Ascending aorta (tissue), 2 donors: ENCODE measurements around the gene CALR. TPM values are rescaled to one million over a fixed set of nuclear protein-coding genes. Genes with fewer than 3 reads are reported as not detected.

Source experiments
- DNase-seq, 2 donors: peaks; one replicate each; pipeline ENCODE4 v3.0.0-alpha.2; 2019; ENCODE audit warnings: low spot score in 2 of 2
- H3K27ac ChIP-seq, 2 donors: fragments of 200-600 bp; sonication (generic); one replicate each; pipeline ENCODE4 v1.5.1; 2016 to 2017; ENCODE audit warnings: mild to moderate bottlenecking in 1 of 2
- H3K27me3 ChIP-seq: fragments of 200-600 bp; sonication (generic); one replicate; pipeline ENCODE4 v1.5.1; 2017
- H3K36me3 ChIP-seq, 2 donors: fragments of 200-600 bp; sonication (generic); one replicate each; pipeline ENCODE4 v1.5.1; 2016
- H3K4me1 ChIP-seq, 2 donors: fragments of 200-600 bp; sonication (generic); one replicate each; pipeline ENCODE4 v1.5.1; 2016 to 2017; ENCODE audit warnings: mild to moderate bottlenecking in 1 of 2
- H3K4me3 ChIP-seq, 2 donors: fragments of 200-600 bp; sonication (generic); one replicate each; pipeline ENCODE4 v1.5.1; 2016 to 2017; ENCODE audit warnings: mild to moderate bottlenecking in 1 of 2
- H3K9me3 ChIP-seq, 2 donors: fragments of 200-600 bp; sonication (generic); one replicate each; pipeline ENCODE4 v1.5.1; 2016
- intact Hi-C: fragments of 100-400 bp; cut with DNase I; formaldehyde crosslinking; loops from one replicate; pipeline ENCODE4 v1.15.1; 2023
- total RNA-seq: library from RNA; depleted of rRNA; stranded (reverse); fragments of >200 nt; gene quantifications from one replicate; pipeline ENCODE4 v1.1.0, GENCODE V29; 2016
- TF ChIP-seq, protein P1 (sequence below), 3 experiments: fragments of 200-600 bp in 2 of 3; fragments of 450-650 bp in 1 of 3; sonication (generic) in 2 of 3; IDR thresholded peaks; one replicate each; pipeline ENCODE4 v1.5.1; 2016 to 2019; ENCODE audit warnings: antibody characterized with exemption in 3 of 3, mild to moderate bottlenecking in 1 of 3, moderate library complexity in 1 of 3

Gene CALR
- total RNA-seq, 1 donor from 2014 or later, result 297 TPM

DNA sequence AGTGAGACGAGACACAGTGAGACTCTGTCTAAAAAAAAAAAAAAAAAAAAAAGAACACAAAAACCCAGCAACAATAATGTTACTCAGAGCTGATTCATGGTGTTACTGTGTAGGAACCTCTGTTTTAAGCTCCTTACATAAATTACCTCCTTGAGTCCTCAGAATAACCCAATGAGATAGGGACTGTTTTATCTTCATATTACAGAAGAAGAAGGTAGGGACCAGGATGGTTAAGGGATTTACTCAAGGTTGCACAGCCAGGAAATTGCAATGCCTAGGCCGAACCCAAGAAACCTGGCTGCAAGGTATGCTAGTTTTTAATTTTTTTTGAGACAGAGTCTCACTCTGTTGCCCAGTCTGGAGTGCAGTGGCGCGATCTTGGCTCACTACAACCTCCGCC, 29.5 kb downstream of the CALR start:
- TF ChIP-seq, protein P1, sequence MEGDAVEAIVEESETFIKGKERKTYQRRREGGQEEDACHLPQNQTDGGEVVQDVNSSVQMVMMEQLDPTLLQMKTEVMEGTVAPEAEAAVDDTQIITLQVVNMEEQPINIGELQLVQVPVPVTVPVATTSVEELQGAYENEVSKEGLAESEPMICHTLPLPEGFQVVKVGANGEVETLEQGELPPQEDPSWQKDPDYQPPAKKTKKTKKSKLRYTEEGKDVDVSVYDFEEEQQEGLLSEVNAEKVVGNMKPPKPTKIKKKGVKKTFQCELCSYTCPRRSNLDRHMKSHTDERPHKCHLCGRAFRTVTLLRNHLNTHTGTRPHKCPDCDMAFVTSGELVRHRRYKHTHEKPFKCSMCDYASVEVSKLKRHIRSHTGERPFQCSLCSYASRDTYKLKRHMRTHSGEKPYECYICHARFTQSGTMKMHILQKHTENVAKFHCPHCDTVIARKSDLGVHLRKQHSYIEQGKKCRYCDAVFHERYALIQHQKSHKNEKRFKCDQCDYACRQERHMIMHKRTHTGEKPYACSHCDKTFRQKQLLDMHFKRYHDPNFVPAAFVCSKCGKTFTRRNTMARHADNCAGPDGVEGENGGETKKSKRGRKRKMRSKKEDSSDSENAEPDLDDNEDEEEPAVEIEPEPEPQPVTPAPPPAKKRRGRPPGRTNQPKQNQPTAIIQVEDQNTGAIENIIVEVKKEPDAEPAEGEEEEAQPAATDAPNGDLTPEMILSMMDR (IDR thresholded peaks at IDR 0.05), result no peak
- no peak overlapping the region for H3K4me3 ChIP-seq
- intact Hi-C loops, result no loop called here
- H3K4me1 ChIP-seq, result peaks cover 0 to 4% of the 10 kb centered on the region in 2 donors
- no peak for DNase-seq
- H3K36me3 ChIP-seq, result no peaks in the 10 kb centered on the region
- no peak overlapping the region for H3K27ac ChIP-seq
- no peaks in the 10 kb centered on the region for H3K27me3 ChIP-seq
- H3K9me3 ChIP-seq, result no peaks in the 10 kb centered on the region

DNA sequence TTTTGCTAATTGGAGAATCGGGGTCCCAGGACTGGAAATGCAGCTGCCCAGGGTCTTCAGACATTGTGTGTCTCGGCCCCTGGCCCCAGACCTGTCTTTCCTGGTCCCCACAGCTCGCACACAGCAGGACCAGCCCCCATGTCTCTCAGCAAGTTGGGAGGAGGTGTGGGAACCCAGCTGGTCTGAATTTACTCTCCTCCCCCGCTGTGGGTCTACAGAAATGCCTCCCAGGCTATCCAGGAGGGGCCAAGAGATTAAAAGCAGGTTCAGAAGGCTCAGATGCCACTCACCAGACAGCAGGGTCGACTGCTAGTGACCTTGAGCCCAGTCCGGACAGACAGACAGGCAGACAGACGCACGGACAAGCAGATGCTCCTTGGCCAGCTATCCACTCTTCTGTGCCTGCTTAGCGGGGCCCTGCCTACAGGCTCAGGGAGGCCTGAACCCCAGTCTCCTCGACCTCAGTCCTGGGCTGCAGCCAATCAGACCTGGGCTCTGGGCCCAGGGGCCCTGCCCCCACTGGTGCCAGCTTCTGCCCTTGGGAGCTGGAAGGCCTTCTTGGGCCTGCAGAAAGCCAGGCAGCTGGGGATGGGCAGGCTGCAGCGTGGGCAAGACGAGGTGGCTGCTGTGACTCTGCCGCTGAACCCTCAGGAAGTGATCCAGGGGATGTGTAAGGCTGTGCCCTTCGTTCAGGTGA, 31.0 kb downstream of the CALR start, which contains the start of gene DAND5:
Gene DAND5 (plus strand): TSS at position 285 of the 697 bp plus-strand sequence. CDS start 85 bp downstream, at position 370.
- H3K27ac ChIP-seq, result peak within 1 kb of the TSS; percentile 23 to 45
- H3K36me3 ChIP-seq, result no peaks in the 10 kb centered on the region
- H3K4me1 ChIP-seq, result peaks cover 0 to 4% of the 10 kb centered on the region in 2 donors
- no peak within 1 kb of the TSS for H3K4me3 ChIP-seq
- intact Hi-C loops, result no loop called here
- TF ChIP-seq, protein P1 (IDR thresholded peaks at IDR 0.05), result no peak
- H3K27me3 ChIP-seq, result no peaks in the 10 kb centered on the region
- DNase-seq, result no peak
- no peaks in the 10 kb centered on the region for H3K9me3 ChIP-seq

DNA sequence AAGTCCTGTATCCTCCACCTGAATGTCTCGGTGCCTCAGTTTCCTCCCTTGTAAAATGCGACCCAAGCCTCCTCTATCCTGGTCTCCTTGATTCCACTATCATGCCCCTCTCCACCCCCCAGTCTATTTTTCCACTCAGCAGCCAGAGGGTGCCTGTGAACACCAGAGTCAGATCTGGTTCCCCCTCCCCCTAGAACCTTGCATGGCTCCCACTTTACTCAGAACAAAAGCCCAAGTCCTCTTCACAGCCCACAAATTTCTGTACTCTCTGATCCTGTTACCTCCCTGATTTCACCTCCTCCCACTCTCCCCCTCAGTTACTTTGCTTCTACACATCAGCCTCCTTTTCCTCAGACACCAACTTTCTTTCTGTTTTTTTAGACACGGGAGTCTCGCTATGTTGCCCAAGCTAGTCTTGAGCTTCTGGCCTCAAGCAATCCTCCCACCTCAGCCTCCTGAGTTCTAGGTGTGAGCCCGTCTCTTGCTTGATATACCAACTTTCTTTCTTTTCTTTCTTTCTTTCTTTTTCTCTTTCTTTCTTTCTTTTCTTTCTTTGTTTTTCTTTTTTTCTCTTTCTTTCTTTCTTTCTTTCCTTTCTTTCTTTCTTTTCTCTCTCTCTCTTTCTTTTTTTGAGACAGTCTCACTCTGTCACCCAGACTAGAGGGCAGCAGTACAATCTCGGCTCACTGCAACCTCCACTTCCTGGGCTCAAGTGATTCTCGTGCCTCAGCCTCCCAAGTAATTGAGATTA, 31.8 kb downstream of the CALR start:
- no peaks in the 10 kb centered on the region for H3K36me3 ChIP-seq
- peaks cover 0 to 4% of the 10 kb centered on the region in 2 donors for H3K4me1 ChIP-seq
- TF ChIP-seq, protein P1 (IDR thresholded peaks at IDR 0.05), result no peak
- H3K4me3 ChIP-seq, result no peak overlapping the region
- no peaks in the 10 kb centered on the region for H3K9me3 ChIP-seq
- no peaks in the 10 kb centered on the region for H3K27me3 ChIP-seq
- intact Hi-C loops, result no loop called here
- H3K27ac ChIP-seq, result peak overlapping the region; percentile 23 to 45
- DNase-seq, result no peak

DNA sequence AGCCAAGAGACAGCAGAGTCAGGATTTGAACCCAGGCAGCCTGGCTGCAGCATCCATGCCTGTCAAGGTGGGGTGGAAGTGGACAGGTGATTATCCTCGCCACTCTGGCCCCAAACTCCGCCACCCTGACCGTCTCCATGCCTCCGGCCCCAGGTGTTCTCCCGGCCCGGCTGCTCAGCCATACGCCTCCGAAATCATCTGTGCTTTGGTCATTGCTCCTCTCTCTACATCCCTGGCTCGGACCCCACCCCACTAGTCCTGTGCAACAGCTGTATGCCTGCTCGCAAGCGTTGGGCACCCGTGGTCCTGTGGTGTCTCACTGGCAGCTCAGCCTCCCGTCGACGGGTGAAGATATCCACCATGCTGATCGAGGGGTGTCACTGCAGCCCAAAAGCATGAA, 34.8 kb downstream of the CALR start:
- H3K36me3 ChIP-seq, result no peaks in the 10 kb centered on the region
- H3K27ac ChIP-seq, result no peak overlapping the region
- TF ChIP-seq, protein P1 (IDR thresholded peaks at IDR 0.05), result no peak
- H3K4me3 ChIP-seq, result no peak overlapping the region
- DNase-seq, result no peak
- no peaks in the 10 kb centered on the region for H3K9me3 ChIP-seq
- H3K4me1 ChIP-seq, result no peaks in the 10 kb centered on the region
- intact Hi-C loops, result no loop called here
- H3K27me3 ChIP-seq, result no peaks in the 10 kb centered on the region

DNA sequence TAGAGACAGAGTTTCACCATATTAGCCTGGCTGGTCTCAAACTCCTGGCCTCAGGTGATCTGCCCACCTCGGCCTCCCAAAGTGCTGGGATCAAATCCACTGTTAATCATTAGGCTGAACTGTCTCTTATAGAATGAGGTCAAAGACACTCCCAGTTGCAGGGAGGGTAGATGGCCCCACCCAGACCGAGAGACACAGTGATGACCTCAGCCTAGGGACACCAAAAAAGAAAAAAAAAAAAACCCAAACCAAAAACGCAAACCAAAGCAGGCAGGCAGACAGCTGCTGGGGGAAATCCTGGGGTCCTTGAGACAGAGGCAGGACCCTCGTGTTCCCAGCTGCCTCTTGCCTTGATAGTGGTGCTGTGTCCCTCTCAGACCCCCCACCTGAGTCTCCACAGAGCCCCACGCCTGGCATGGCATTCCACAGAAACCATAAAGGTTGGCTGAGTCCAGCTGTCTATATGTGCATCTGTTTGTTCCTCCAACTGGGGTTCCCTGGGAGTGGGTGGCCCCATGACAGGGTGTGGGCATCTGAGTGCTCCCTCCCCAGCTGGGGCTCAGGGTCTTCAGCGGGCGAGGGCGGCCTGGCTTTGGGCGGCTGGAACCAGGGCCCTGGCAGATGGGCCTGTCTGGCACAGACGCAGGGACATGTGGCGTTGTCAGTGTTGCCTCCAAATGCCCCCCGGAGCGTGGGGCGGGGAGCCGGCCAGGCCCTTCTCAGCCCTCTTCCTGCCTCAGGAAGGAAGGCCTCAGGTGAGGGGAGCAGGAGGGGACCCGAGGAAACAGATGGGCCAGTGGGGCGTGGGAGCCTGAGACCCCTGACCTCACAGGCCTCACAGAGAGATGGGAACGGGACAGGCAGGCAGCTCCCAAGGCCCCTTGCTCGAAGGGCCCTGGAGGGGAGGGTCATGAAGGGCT, 36.2 kb downstream of the CALR start:
- no peak overlapping the region for H3K4me3 ChIP-seq
- H3K27me3 ChIP-seq, result no peaks in the 10 kb centered on the region
- H3K9me3 ChIP-seq, result no peaks in the 10 kb centered on the region
- H3K4me1 ChIP-seq, result no peaks in the 10 kb centered on the region
- TF ChIP-seq, protein P1 (IDR thresholded peaks at IDR 0.05), result no peak
- H3K27ac ChIP-seq, result no peak overlapping the region
- no peaks in the 10 kb centered on the region for H3K36me3 ChIP-seq
- DNase-seq, result no peak
- intact Hi-C loops, result loop anchor here (5.0 kb wide), 1 partner anchor 613 kb away; no protein-coding TSS in a partner anchor
